ENCODE measurements around the gene STK24. TPM values are rescaled to one million over a fixed set of nuclear protein-coding genes. Genes with fewer than 3 reads are reported as not detected.

Gene STK24
- total RNA-seq, 3 donors from 2014 or later = 190 to 210 (median 204) TPM

DNA sequence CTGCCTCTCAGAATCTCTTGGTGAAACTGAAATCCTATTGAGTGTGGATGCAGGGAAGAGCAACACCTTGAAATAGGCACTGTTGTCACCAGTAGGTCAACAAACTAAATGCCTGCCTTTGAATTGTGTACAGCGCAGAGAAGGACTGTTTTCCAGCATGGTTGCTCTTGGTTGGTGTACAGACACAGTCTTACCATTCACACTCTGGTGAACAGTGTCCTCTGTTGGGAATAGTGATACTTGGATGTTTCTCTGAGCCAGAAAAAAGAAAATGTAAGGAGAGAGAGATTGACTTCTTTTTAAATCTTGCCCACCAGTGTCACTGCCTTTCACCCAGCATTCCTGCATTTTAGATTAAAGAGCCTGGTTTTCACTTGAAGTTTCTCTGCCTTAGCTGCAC lies 179.7 kb downstream of the STK24 start:
- Histone ChIP-seq H3K36me3 (ENCODE audit: low read depth) (no peaks in the 10 kb centered on the region), H3K4me1 (ENCODE audit: low read depth) (no peaks in the 10 kb centered on the region), H3K9me3 (no peaks in the 10 kb centered on the region), H3K4me3 (no peak overlapping the region)
- DNase-seq (no peak), ATAC-seq (no peak)
- intact Hi-C loops (cut with DNase I, micrococcal nuclease) = no loop called here
- no peak for TF ChIP-seq CTCF (IDR thresholded peaks at IDR 0.05)

DNA sequence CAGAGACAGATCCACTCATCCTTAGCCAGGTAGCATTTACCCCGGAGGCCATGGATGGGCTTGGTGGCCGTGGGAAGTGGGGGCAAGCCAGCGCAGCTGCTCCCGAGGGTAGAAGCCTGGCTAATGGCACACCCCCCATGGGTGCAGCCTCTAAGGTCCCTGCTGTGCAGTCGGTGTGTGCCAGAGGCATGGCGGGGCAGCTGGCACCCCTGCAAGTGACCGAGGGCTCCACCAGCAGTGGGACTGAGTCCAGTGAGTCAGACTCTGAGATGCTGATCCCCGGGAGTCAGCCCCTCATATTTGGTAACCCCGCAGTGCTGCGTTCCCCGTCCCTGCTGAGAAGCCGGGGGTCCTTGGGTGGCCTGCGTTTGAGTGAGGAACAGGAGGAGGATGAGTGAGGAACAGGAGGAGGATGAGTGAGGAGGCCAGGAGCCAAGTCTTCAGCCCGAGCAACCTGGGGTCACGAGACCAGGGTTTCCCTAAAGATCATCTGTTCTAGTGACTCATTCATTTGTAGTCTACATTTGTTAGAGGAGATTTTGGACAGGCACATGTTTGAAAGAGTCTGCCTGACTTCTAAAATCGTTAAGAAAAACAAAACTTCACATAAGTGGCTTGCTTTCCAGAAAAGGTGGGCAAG lies 180.7 kb downstream of the STK24 start:
- Histone ChIP-seq H3K4me1 (ENCODE audit: low read depth) (no peaks in the 10 kb centered on the region), H3K9me3 (no peaks in the 10 kb centered on the region), H3K4me3 (no peak overlapping the region), H3K36me3 (ENCODE audit: low read depth) (no peaks in the 10 kb centered on the region)
- no peak for ATAC-seq
- intact Hi-C loops (cut with DNase I, micrococcal nuclease) = no loop called here
- no peak for TF ChIP-seq CTCF (IDR thresholded peaks at IDR 0.05)
- DNase-seq = no peak

Other genes with a start within 250 kb of the STK24 start
- gene SLC15A1, start 175.6 kb upstream of the STK24 start, total RNA-seq = 10 to 100 TPM; 27.2 to 45.1 (median 37.9) TPM